ENCODE measurements around the gene CTSH.

- TF ChIP-seq POLR2A (IDR thresholded peaks at IDR 0.05; ENCODE audit: low read depth, low read length) (no peak), TAF1 (IDR thresholded peaks at IDR 0.05; ENCODE audit: borderline replicate concordance, low read depth, low read length) (peak; percentile 73; the same call in 1 of the 2 replicates)
These were observed 6.0 kb downstream of the CTSH start for GRCh38 chr15:78938658-78939488.
